Vagina (tissue), 2 donors: ENCODE measurements around the gene LHCGR. TPM values are rescaled to one million over a fixed set of nuclear protein-coding genes. Genes with fewer than 3 reads are reported as not detected.

Experiments used
- DNase-seq, 2 donors: peaks; one replicate each; pipeline ENCODE4 v3.0.0-alpha.2; 2017; ENCODE audit errors: extremely low spot score in 2 of 2
- H3K27ac ChIP-seq: fragments of 200-600 bp; sonication (generic); one replicate; pipeline ENCODE4 v1.5.1; 2019
- H3K27me3 ChIP-seq: fragments of 200-600 bp; sonication (generic); one replicate; pipeline ENCODE4 v1.5.1; 2019
- H3K36me3 ChIP-seq, 2 donors: fragments of 200-600 bp; sonication (generic); one replicate each; pipeline ENCODE4 v1.5.1; 2017 to 2019
- H3K4me1 ChIP-seq: fragments of 200-600 bp; sonication (generic); one replicate; pipeline ENCODE4 v1.5.1; 2019
- H3K4me3 ChIP-seq, 2 donors: fragments of 200-600 bp; sonication (generic); 1 replicate in 1 of 2; 2 replicates in 1 of 2; pipeline ENCODE4 v1.5.1; 2016 to 2019
- H3K9me3 ChIP-seq: fragments of 200-600 bp; sonication (generic); one replicate; pipeline ENCODE4 v1.5.1; 2019
- CTCF ChIP-seq, 3 experiments: fragments of 450-650 bp in 2 of 3; fragments of 200-600 bp in 1 of 3; sonication (generic) in 1 of 3; IDR thresholded peaks; one replicate each; pipeline ENCODE4 v1.5.1; 2017 to 2019; ENCODE audit warnings: antibody characterized with exemption in 3 of 3, mild to moderate bottlenecking in 2 of 3, moderate library complexity in 2 of 3
- POLR2A ChIP-seq, 2 donors: fragments of 450-650 bp; IDR thresholded peaks; one replicate each; pipeline ENCODE4 v1.6.1; 2017; ENCODE audit warnings: antibody characterized with exemption in 2 of 2, mild to moderate bottlenecking in 2 of 2, moderate library complexity in 2 of 2
- POLR2AphosphoS5 ChIP-seq, 2 donors: sonication (generic); formaldehyde crosslinking; IDR thresholded peaks; one replicate each; pipeline ENCODE4 v1.9.0; 2017; ENCODE audit warnings: antibody characterized with exemption in 2 of 2, mild to moderate bottlenecking in 2 of 2, low read depth in 1 of 2; ENCODE audit not compliant: insufficient read depth in 1 of 2
- intact Hi-C: fragments of 100-400 bp; cut with DNase I; formaldehyde crosslinking; loops from one replicate; pipeline ENCODE4 v1.15.1; 2023
- total RNA-seq: library from RNA; depleted of rRNA; stranded (reverse); fragments of >200 nt; gene quantifications from one replicate; pipeline ENCODE4 v1.2.3, GENCODE V29; 2016

The LHCGR gene
- total RNA-seq: not detected

GRCh38 chr2:48755473-48755872 is at the start of gene LHCGR:
TSS of gene LHCGR (minus strand) at chr2:48755724. CDS start at chr2:48755671, 53 bp downstream.
- Histone ChIP-seq H3K9me3 (no peaks in the 10 kb centered on the region), H3K27me3 (no peaks in the 10 kb centered on the region), H3K4me3 (peak within 1 kb of the TSS; percentile 9 to 22), H3K4me1 (peaks cover 8% of the 10 kb centered on the region), H3K27ac (no peak within 1 kb of the TSS), H3K36me3 (no peaks in the 10 kb centered on the region)
- TF ChIP-seq CTCF (IDR thresholded peaks at IDR 0.05): no peak
- TF ChIP-seq POLR2AphosphoS5 (IDR thresholded peaks at IDR 0.05; ENCODE audit: insufficient read depth in 1 of 2, low read depth in 1 of 2): no peak
- TF ChIP-seq POLR2A (IDR thresholded peaks at IDR 0.05): no peak
- intact Hi-C loops: no loop called here
- no peak for DNase-seq

- H3K9me3 ChIP-seq: no peaks in the 10 kb centered on the region
- intact Hi-C loops: no loop called here
- H3K4me3 ChIP-seq: no peak overlapping the region
- H3K4me1 ChIP-seq: no peaks in the 10 kb centered on the region
- no peak overlapping the region for H3K27ac ChIP-seq
- no peak for DNase-seq
- TF ChIP-seq POLR2A (IDR thresholded peaks at IDR 0.05) (no peak), POLR2AphosphoS5 (IDR thresholded peaks at IDR 0.05; ENCODE audit: insufficient read depth in 1 of 2, low read depth in 1 of 2) (no peak), CTCF (IDR thresholded peaks at IDR 0.05) (no peak)
- no peaks in the 10 kb centered on the region for H3K27me3 ChIP-seq
- H3K36me3 ChIP-seq: no peaks in the 10 kb centered on the region
Observed at GRCh38 chr2:48799601-48800000, 44.1 kb upstream of the LHCGR start.

DNA sequence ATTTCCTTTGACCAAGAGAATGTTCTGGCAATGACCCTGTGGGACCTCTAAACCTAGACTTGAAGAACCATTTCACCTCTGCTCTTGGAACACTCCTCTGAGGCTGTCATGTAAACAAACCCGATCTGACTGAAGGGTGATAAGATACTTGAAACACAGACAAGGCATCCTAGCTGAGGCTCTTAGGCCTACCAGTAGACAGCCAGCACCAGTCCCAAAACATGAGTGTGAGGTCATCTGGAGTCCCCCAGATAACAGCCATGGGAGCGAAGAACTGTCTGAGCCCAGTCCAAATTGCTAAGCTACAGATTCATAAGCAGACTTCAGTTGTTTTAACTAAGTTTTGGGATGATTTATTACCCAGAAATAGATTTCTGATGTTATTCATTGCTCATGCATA is 39.5 kb upstream of the LHCGR start:
- intact Hi-C loops: no loop called here

DNA sequence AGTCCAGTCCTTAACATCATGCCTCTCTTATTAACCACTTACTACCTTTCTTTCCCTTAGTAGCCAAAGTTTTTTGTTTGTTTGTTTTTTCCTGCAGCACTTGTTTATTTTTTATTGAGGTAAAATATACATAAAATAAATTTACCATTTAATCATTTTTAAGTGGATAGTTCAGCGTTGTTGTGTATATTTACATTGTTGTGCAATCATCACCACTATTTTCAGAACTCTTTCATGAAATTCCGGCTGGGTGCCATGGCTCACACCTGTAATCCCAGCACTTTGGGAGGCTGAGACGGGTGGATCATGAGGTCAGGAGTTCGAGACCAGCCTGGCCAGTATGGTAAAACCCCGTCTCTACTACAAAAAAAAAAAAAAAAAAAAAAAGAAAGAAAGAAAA is 38.1 kb upstream of the LHCGR start:
- H3K9me3 ChIP-seq: no peaks in the 10 kb centered on the region
- no peaks in the 10 kb centered on the region for H3K27me3 ChIP-seq
- no peak for TF ChIP-seq POLR2AphosphoS5 (IDR thresholded peaks at IDR 0.05; ENCODE audit: insufficient read depth in 1 of 2, low read depth in 1 of 2)
- no peak for TF ChIP-seq CTCF (IDR thresholded peaks at IDR 0.05)
- no peak for TF ChIP-seq POLR2A (IDR thresholded peaks at IDR 0.05)
- DNase-seq: no peak
- H3K36me3 ChIP-seq: no peaks in the 10 kb centered on the region
- intact Hi-C loops: no loop called here
- no peak overlapping the region for H3K4me3 ChIP-seq
- H3K4me1 ChIP-seq: no peaks in the 10 kb centered on the region
- no peak overlapping the region for H3K27ac ChIP-seq

More for the DNA sequence above, 39.5 kb upstream of the LHCGR start:
- no peaks in the 10 kb centered on the region for H3K9me3 ChIP-seq
- TF ChIP-seq CTCF (IDR thresholded peaks at IDR 0.05) (no peak), POLR2A (IDR thresholded peaks at IDR 0.05) (no peak), POLR2AphosphoS5 (IDR thresholded peaks at IDR 0.05; ENCODE audit: insufficient read depth in 1 of 2, low read depth in 1 of 2) (no peak)
- H3K36me3 ChIP-seq: no peaks in the 10 kb centered on the region
- H3K27me3 ChIP-seq: no peaks in the 10 kb centered on the region
- DNase-seq: no peak
- H3K4me1 ChIP-seq: no peaks in the 10 kb centered on the region
- H3K4me3 ChIP-seq: no peak overlapping the region
- H3K27ac ChIP-seq: no peak overlapping the region

GRCh38 chr2:48792030-48792429 is 36.5 kb upstream of the LHCGR start:
- Histone ChIP-seq H3K4me1 (no peaks in the 10 kb centered on the region), H3K27ac (no peak overlapping the region), H3K9me3 (no peaks in the 10 kb centered on the region), H3K4me3 (no peak overlapping the region), H3K36me3 (no peaks in the 10 kb centered on the region), H3K27me3 (no peaks in the 10 kb centered on the region)
- intact Hi-C loops: no loop called here
- DNase-seq: no peak
- TF ChIP-seq POLR2A (IDR thresholded peaks at IDR 0.05): no peak
- TF ChIP-seq POLR2AphosphoS5 (IDR thresholded peaks at IDR 0.05; ENCODE audit: insufficient read depth in 1 of 2, low read depth in 1 of 2): no peak
- no peak for TF ChIP-seq CTCF (IDR thresholded peaks at IDR 0.05)
